HCT116 (cell line): ENCODE data around the gene MRFAP1L1. TPM values are rescaled to one million over a fixed set of nuclear protein-coding genes. Genes with fewer than 3 reads are reported as not detected.

Experiments used
- ATAC-seq: fragments of 200-7000 bp; cut with Tn5 transposase; 2 replicates; pipeline ENCODE4 v1.9.1; 2020; ENCODE audit warnings: mild to moderate bottlenecking, moderate library complexity
- BruUV-seq: library from RNA; stranded (reverse); fragments of 400-500 nt; replicated peaks from 2 replicates; lab custom pipeline; 2021; lab: Mats Ljungman, UMichigan
- CTCF ChIA-PET: fragments of 300-600 bp; sonication (Branson Sonifier 250); formaldehyde crosslinking; loops from one replicate; lab custom pipeline; 2021; ENCODE audit warnings: antibody characterized with exemption; lab: Charles Lee
- POLR2A ChIA-PET: fragments of 300-600, 350-600 bp; sonication (Branson Sonifier 250); formaldehyde crosslinking; loops from one replicate; lab custom pipeline; 2021; ENCODE audit warnings: antibody characterized with exemption; lab: Charles Lee
- RAD21 ChIA-PET, 2 experiments: fragments of 300-600 bp; sonication (Branson Sonifier 250); formaldehyde crosslinking; loops; one replicate each; lab custom pipeline; 2023; ENCODE audit warnings: low total read pairs in 2 of 2; ENCODE audit not compliant: uncharacterized antibody in 2 of 2, unreplicated experiment in 2 of 2, low non-redundant PET in 1 of 2; lab: Charles Lee
- DNase-seq: peaks from one replicate; pipeline ENCODE4 v3.0.0-alpha.2; 2010; ENCODE audit warnings: low read depth, low spot score
- H2AFZ ChIP-seq: fragments of 200-600 bp; shearing (Covaris generic), sonication (generic); 2 replicates; pipeline ENCODE4 v1.6.1; 2017; ENCODE audit warnings: low read depth, mixed run types, mixed read lengths, antibody characterized with exemption, low read length; ENCODE audit not compliant: poor library complexity, severe bottlenecking
- H3K27ac ChIP-seq: 2 replicates; pipeline ENCODE4 v1.5.1; 2012; ENCODE audit warnings: low read depth, low read length
- H3K27me3 ChIP-seq: fragments of 200-600 bp; sonication (generic); 2 replicates; pipeline ENCODE4 v1.6.1; 2016; ENCODE audit warnings: mixed run types, low read length, mixed read lengths; ENCODE audit not compliant: insufficient read depth
- H3K36me3 ChIP-seq, 2 experiments: fragments of 200-500 bp in 1 of 2; fragments of 200-600 bp in 1 of 2; sonication (Bioruptor generic) in 1 of 2; sonication (generic) in 1 of 2; 2 replicates each; pipeline versions ENCODE4 v1.5.1 to v1.6.1; 2014 to 2016; ENCODE audit warnings: low read length in 2 of 2, inconsistent platforms in 1 of 2, mixed read lengths in 1 of 2, mixed run types in 1 of 2; ENCODE audit not compliant: insufficient read depth in 2 of 2, control insufficient read depth in 1 of 2
- H3K4me1 ChIP-seq, 2 experiments: fragments of 200-600 bp in 1 of 2; sonication (generic) in 1 of 2; 2 replicates each; pipeline versions ENCODE4 v1.5.1 to v1.6.1; 2012 to 2017; ENCODE audit warnings: low read length in 2 of 2, inconsistent platforms in 1 of 2, mild to moderate bottlenecking in 1 of 2, mixed read lengths in 1 of 2, mixed run types in 1 of 2, moderate library complexity in 1 of 2; ENCODE audit not compliant: insufficient read depth in 2 of 2, control insufficient read depth in 1 of 2
- H3K4me2 ChIP-seq: fragments of 200-600 bp; sonication (generic); 2 replicates; pipeline ENCODE4 v1.6.1; 2017; ENCODE audit warnings: mixed run types, low read length, mixed read lengths
- H3K4me3 ChIP-seq, 2 experiments: fragments of 200-600 bp in 1 of 2; sonication (generic) in 1 of 2; replicated peaks in 1 of 2; 2 replicates each; pipeline ENCODE4 v1.5.1; 2011 to 2016; ENCODE audit warnings: low read length in 2 of 2, control low read depth in 1 of 2, low read depth in 1 of 2, mild to moderate bottlenecking in 1 of 2, mixed read lengths in 1 of 2, mixed run types in 1 of 2
- H3K79me2 ChIP-seq: fragments of 200-600 bp; sonication (generic); 2 replicates; pipeline ENCODE4 v1.6.1; 2017; ENCODE audit warnings: mild to moderate bottlenecking, mixed run types, low read length, moderate library complexity, mixed read lengths; ENCODE audit not compliant: insufficient read depth
- H3K9ac ChIP-seq: fragments of 200-600 bp; sonication (generic); 2 replicates; pipeline ENCODE4 v1.6.1; 2016; ENCODE audit warnings: low read length, mixed read lengths
- H3K9me2 ChIP-seq: fragments of 200-600 bp; sonication (generic), shearing (Covaris generic); 2 replicates; pipeline ENCODE4 v1.6.1; 2017; ENCODE audit warnings: mixed run types, mild to moderate bottlenecking, moderate library complexity; ENCODE audit not compliant: insufficient read depth
- H3K9me3 ChIP-seq, 2 experiments: fragments of 200-500 bp in 1 of 2; fragments of 200-600 bp in 1 of 2; sonication (Bioruptor generic) in 1 of 2; sonication (generic) in 1 of 2; 2 replicates each; pipeline ENCODE4 v1.6.1; 2014 to 2017; ENCODE audit warnings: low read length in 2 of 2, mixed read lengths in 2 of 2, inconsistent platforms in 1 of 2, low read depth in 1 of 2, mild to moderate bottlenecking in 1 of 2, mixed run types in 1 of 2, moderate library complexity in 1 of 2; ENCODE audit not compliant: control insufficient read depth in 1 of 2, insufficient read depth in 1 of 2
- H4K20me1 ChIP-seq: fragments of 200-600 bp; sonication (generic), shearing (Covaris generic); 2 replicates; pipeline ENCODE4 v1.6.1; 2017; ENCODE audit warnings: mixed run types, mild to moderate bottlenecking, moderate library complexity; ENCODE audit not compliant: insufficient read depth
- CTCF ChIP-seq, 3 experiments: fragments of 200-600 bp in 1 of 3; sonication (generic) in 1 of 3; IDR thresholded peaks in 2 of 3; conservative IDR thresholded peaks in 1 of 3; 2 replicates each; pipeline ENCODE4 v1.5.1; 2012 to 2017; ENCODE audit warnings: low read depth in 2 of 3, low read length in 2 of 3, antibody characterized with exemption in 1 of 3, borderline replicate concordance in 1 of 3, control low read depth in 1 of 3, mild to moderate bottlenecking in 1 of 3, mixed read lengths in 1 of 3, mixed run types in 1 of 3, moderate library complexity in 1 of 3; ENCODE audit not compliant: insufficient read depth in 1 of 3
- ELF1 ChIP-seq: IDR thresholded peaks from 2 replicates; pipeline ENCODE4 v1.6.1; 2012; ENCODE audit warnings: low read depth, borderline replicate concordance
- SP1 ChIP-seq: IDR thresholded peaks from 2 replicates; pipeline ENCODE4 v1.6.1; 2012; ENCODE audit warnings: low read depth
- intact Hi-C: fragments of 100-400 bp; cut with micrococcal nuclease; formaldehyde crosslinking; loops from 2 replicates; pipeline ENCODE4 v1.10.0; 2022
- total RNA-seq: library from RNA; stranded (reverse); gene quantifications from one replicate; pipeline ENCODE4 v1.2.1, GENCODE V29; 2021; ENCODE audit not compliant: unreplicated experiment

The MRFAP1L1 gene
- total RNA-seq, 1 experiment from 2014 or later: 43.0 TPM

GRCh38 chr4:6680372-6681034 lies 29.2 kb downstream of the MRFAP1L1 start:
- CTCF ChIA-PET: interaction anchor here (0.8 to 1.5 kb wide), 5 partner anchors 8 to 403 kb away, joined by 3 to 10 read pairs (median 4); no protein-coding TSS in a partner anchor
- intact Hi-C loops: loop anchor here (10.0 kb wide), 1 partner anchor 346 kb away; no protein-coding TSS in a partner anchor

More at GRCh38 chr4:6680372-6681034, 29.2 kb downstream of the MRFAP1L1 start:
- Histone ChIP-seq H3K4me2 (no peak overlapping the region), H3K9me3 (no peaks in the 10 kb centered on the region), H3K4me3 (no peak overlapping the region), H3K27me3 (no peaks in the 10 kb centered on the region), H3K36me3 (peaks cover 14 to 21% of the 10 kb centered on the region in 2 experiments; a peak in 3 of 4 replicates), H4K20me1 (peaks cover 12% of the 10 kb centered on the region; the same call in 1 of the 2 replicates), H2AFZ (no peak overlapping the region), H3K79me2 (peaks cover 19% of the 10 kb centered on the region), H3K27ac (no peak overlapping the region), H3K4me1 (peaks cover 2 to 4% of the 10 kb centered on the region in 2 experiments; a peak in 3 of 4 replicates), H3K9ac (no peak overlapping the region), H3K9me2 (no peaks in the 10 kb centered on the region)
- ATAC-seq (peak; percentile 76), DNase-seq (no peak)
- ChIA-PET POLR2A (interaction anchor here (1.2 kb wide), 1 partner anchor 7 kb away, joined by 4 read pairs; no protein-coding TSS in a partner anchor), RAD21 (no interaction called here)
- no peak for TF ChIP-seq SP1
- TF ChIP-seq CTCF (IDR thresholded peaks at IDR 0.05 in 2 of 3, conservative IDR thresholded peaks at IDR 0.05 in 1 of 3; ENCODE audit: borderline replicate concordance in 1 of 3, insufficient read depth in 1 of 3, low read depth in 2 of 3, low read length in 2 of 3): peak in 1 of 3 experiments; percentile 60; a peak in 3 of 6 replicates
- TF ChIP-seq ELF1: no peak
- BruUV-seq: no TSS peak
